ENCODE measurements around the gene ABO. TPM values are rescaled to one million over a fixed set of nuclear protein-coding genes. Genes with fewer than 3 reads are reported as not detected.

Gene ABO
- total RNA-seq, 1 experiment from 2014 or later: 1.2 TPM

- H3K9me3 ChIP-seq (ENCODE audit: control insufficient read depth in 1 of 2, insufficient read depth in 1 of 2, low read depth in 1 of 2, low read length in 2 of 2): peaks cover 0 to 3% of the 10 kb centered on the region in 2 experiments; a peak in 1 of 4 replicates
- H3K36me3 ChIP-seq (ENCODE audit: control insufficient read depth in 1 of 2, insufficient read depth in 2 of 2, low read length in 2 of 2): no peaks in the 10 kb centered on the region
- H3K4me3 ChIP-seq (replicated peaks in 1 of 2; ENCODE audit: low read depth in 1 of 2, low read length in 2 of 2): no peak overlapping the region
- no peak overlapping the region for H2AFZ ChIP-seq (ENCODE audit: low read depth, low read length, poor library complexity, severe bottlenecking)
- no peaks in the 10 kb centered on the region for H3K9me2 ChIP-seq (ENCODE audit: insufficient read depth)
- ATAC-seq (no peak), DNase-seq (ENCODE audit: low read depth, low spot score) (no peak)
- POLR2A ChIA-PET: no interaction called here
- RAD21 ChIA-PET (ENCODE audit: low non-redundant PET in 1 of 2, low total read pairs in 2 of 2, uncharacterized antibody in 2 of 2, unreplicated experiment in 2 of 2): no interaction called here
- H3K9ac ChIP-seq (ENCODE audit: low read length): no peak overlapping the region
- no TSS peak for BruUV-seq (replicated peaks)
- no peak overlapping the region for H3K4me2 ChIP-seq (ENCODE audit: low read length)
- no peak for TF ChIP-seq ZFX (IDR thresholded peaks at IDR 0.05)
- TF ChIP-seq CBX3 (IDR thresholded peaks at IDR 0.05; ENCODE audit: low read depth): no peak
- TF ChIP-seq SIN3A (IDR thresholded peaks at IDR 0.05; ENCODE audit: low read depth): no peak
- TF ChIP-seq CTCF (IDR thresholded peaks at IDR 0.05 in 2 of 3, conservative IDR thresholded peaks at IDR 0.05 in 1 of 3; ENCODE audit: borderline replicate concordance in 1 of 3, insufficient read depth in 1 of 3, low read depth in 2 of 3, low read length in 2 of 3): no peak
- no peak for TF ChIP-seq POLR2A (IDR thresholded peaks at IDR 0.05; ENCODE audit: borderline replicate concordance, extremely low read depth, insufficient read depth, insufficient read length)
- no peak for TF ChIP-seq ZNF274 (IDR thresholded peaks at IDR 0.05; ENCODE audit: low read depth, low read length)
- no peak for TF ChIP-seq EGR1 (IDR thresholded peaks at IDR 0.05; ENCODE audit: low read depth)
- no peak for TF ChIP-seq YY1 (IDR thresholded peaks at IDR 0.05; ENCODE audit: extremely low read depth, insufficient replicate concordance, low read depth, low read length)
- no peak for TF ChIP-seq ELF1 (IDR thresholded peaks at IDR 0.05; ENCODE audit: borderline replicate concordance, low read depth)
- TF ChIP-seq EZH2phosphoT487 (IDR thresholded peaks at IDR 0.05; ENCODE audit: borderline replicate concordance): no peak
- TF ChIP-seq RAD21 (IDR thresholded peaks at IDR 0.05; ENCODE audit: low read depth): no peak
- TF ChIP-seq POLR2AphosphoS5 (IDR thresholded peaks at IDR 0.05; ENCODE audit: low read depth, low read length): no peak
- TF ChIP-seq SRF (IDR thresholded peaks at IDR 0.05; ENCODE audit: low read depth): no peak
- no peak for TF ChIP-seq ATF3 (IDR thresholded peaks at IDR 0.05)
- no peak for TF ChIP-seq EZH2 (IDR thresholded peaks at IDR 0.05)
- no peak for TF ChIP-seq SP1 (IDR thresholded peaks at IDR 0.05; ENCODE audit: low read depth)
- TF ChIP-seq ZBTB33 (IDR thresholded peaks at IDR 0.05; ENCODE audit: extremely low read depth, insufficient replicate concordance, low read length): no peak
- TF ChIP-seq TCF7L2 (IDR thresholded peaks at IDR 0.05; ENCODE audit: borderline replicate concordance, extremely low read depth, insufficient read depth, insufficient read length): no peak
- no peak for TF ChIP-seq CEBPB (IDR thresholded peaks at IDR 0.05; ENCODE audit: low read depth)
- no peak for TF ChIP-seq FOSL1 (IDR thresholded peaks at IDR 0.05; ENCODE audit: low read depth)
- CTCF ChIA-PET: no interaction called here
- H3K79me2 ChIP-seq (ENCODE audit: insufficient read depth, low read length): no peaks in the 10 kb centered on the region
- H3K27me3 ChIP-seq (ENCODE audit: insufficient read depth, low read length): 0 out of 2 replicates have a peak, but pooled peaks cover 3% of the 10 kb centered on the region
- intact Hi-C loops (cut with micrococcal nuclease): no loop called here
- no peak overlapping the region for H3K27ac ChIP-seq (ENCODE audit: low read depth, low read length)
- H3K4me1 ChIP-seq (ENCODE audit: control insufficient read depth in 1 of 2, insufficient read depth in 2 of 2, low read length in 2 of 2): no peaks in the 10 kb centered on the region
- no peaks in the 10 kb centered on the region for H4K20me1 ChIP-seq (ENCODE audit: insufficient read depth)
Observed at GRCh38 chr9:133309608-133310007, 34.6 kb upstream of the ABO start.

Measured in HCT116 (cell line).